ENCODE results near the gene SLC6A1. TPM values are rescaled to one million over a fixed set of nuclear protein-coding genes. Genes with fewer than 3 reads are reported as not detected.

The SLC6A1 gene
- 3.1 TPM for total RNA-seq

- DNase-seq, result peak; percentile 61
Observed at GRCh38 chr3:10992017-10992942, at the start of gene SLC6A1. Gene SLC6A1, plus strand, starts transcription at chr3:10992748. Its CDS starts 24,464 bp downstream, at chr3:11017212.

DNA sequence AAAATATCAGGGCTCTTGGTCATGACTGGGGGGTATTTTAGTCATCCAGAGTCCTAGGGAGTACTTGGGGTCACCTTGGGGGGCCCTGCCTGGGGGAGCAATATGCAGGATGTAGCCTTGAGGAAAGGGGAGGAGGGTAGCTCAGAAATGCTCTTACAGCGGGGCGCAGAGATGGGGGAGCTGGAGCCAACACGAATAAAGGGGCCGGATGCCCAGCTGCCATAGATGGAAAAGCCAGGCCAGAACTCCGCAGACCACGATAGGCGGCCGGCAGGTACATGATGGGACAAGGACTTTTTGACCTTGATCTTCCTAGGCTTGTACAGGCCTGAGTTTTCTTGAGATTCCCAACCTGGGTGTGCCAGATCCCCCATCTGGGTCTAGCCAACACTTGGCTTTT is 47.7 kb upstream of the SLC6A1 start:
- no peak for DNase-seq

GRCh38 chr3:10945683-10946287 is 46.8 kb upstream of the SLC6A1 start:
- peak; percentile 77 for DNase-seq

DNA sequence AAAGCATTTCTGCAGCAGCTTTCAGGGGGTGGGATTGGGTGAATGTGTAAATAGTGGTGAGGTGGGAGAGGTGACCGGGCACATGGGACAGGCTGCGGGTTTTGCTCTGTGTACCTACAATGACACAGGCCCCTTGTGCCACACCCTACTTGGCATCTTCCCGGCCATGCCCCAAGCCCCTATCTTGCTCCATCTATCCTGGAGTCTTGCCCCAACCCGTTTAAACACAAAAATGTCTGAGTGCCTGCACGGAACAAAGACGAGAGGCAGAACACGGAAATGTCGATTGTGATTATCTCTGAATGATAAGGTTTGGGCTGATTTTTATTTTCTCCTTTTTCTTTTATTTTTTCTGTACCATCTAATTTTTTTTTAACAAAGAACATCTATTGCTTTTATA is 46.0 kb upstream of the SLC6A1 start:
- DNase-seq, result no peak

DNA sequence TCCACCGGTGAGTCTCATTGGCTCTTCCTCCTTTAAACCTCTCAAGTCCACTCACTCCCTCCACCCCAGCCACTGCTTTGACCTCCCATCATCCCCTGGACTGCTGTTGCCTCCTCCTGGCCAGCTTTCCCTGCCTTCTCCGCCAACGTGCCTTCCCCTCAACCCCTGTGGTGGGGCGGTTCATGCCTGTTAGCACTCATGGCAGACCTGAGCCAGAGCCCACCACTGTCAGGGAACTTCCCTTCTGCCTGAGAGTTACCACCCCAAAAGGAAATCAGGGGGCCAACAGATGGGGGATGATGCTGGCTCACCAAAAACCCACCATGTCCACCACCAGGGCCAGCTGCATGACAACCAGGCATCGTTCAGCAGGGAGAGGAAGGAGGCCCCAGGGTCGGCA is 44.2 kb upstream of the SLC6A1 start:
- no peak for DNase-seq

GRCh38 chr3:10949197-10949596 is 43.4 kb upstream of the SLC6A1 start:
- no peak for DNase-seq

DNA sequence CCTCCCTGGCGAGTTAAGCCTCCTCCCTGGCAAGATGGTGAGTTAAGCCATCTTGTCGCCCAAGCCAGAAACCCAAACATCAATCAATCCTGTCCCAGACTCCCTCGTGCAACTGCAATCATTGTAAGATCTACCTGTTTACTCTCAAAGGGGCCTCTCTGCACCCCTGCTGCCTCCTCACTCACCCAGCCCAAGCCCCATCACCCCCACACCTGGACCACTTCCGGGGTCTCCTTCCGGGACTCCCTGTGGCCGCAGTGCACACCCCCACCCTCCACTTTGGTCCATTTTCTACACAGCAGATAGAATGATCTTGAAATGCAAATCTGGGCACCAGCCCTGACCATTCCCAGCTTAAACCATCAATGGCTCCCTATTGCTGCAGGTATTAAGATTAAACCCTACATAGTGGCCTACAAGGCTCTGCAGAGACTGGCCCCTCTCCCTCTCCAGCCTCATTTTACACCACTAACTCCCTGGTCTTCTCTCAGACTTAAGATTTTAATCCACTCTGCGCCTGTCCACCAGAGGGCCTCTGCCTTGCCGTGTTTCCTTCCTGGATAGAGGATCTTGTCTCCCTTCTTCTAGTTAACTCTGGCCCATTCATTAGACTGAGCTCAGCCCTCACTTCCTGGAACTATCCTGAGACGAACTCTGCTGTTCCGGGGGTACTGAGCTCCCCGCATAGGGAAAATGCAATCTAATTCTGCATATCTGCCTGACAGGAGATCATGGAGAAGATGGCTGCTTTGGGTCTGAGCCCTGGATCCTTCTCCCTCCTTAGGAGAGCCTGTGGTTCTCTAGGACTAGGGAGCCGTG is 41.9 kb upstream of the SLC6A1 start:
- DNase-seq, result peak; percentile 71

GRCh38 chr3:10951295-10951926 is 41.1 kb upstream of the SLC6A1 start:
- no peak for DNase-seq

DNA sequence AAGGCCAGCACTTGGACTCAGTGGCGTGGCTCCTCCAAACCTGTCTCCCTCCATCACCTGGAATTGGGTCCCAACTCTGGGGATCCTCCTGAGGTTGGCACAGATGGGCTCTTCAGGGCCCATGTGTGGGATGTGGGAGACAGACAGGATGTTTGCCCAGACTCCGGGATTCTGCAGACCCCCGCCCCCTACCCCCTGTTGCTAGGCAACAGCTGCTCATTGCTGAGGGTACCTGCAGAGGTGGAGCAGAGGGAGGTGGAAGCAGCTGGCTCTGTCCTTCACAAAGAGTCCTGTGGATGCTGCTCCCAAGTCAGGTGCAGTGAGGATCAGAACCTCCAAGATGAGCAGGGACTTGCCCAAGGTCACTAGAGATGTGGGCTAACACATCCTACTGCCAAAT is 40.0 kb upstream of the SLC6A1 start:
- DNase-seq, result no peak

DNA sequence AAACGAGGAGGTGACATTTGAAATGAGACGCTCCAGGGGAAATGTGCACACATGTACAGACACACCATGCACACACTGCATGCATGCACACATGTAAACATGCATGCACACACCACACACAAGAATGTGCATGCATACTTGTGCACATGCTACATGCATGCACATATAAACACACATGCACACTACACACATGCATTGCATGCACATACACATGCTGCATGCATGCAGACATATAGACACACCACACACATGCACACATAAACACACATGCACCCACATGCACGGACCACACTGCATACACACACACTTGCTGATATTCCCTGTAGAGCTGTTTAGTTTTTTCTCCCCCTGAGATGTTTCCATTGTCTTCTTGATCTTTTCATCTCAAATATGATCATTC is 37.8 kb upstream of the SLC6A1 start:
- DNase-seq, result no peak

DNA sequence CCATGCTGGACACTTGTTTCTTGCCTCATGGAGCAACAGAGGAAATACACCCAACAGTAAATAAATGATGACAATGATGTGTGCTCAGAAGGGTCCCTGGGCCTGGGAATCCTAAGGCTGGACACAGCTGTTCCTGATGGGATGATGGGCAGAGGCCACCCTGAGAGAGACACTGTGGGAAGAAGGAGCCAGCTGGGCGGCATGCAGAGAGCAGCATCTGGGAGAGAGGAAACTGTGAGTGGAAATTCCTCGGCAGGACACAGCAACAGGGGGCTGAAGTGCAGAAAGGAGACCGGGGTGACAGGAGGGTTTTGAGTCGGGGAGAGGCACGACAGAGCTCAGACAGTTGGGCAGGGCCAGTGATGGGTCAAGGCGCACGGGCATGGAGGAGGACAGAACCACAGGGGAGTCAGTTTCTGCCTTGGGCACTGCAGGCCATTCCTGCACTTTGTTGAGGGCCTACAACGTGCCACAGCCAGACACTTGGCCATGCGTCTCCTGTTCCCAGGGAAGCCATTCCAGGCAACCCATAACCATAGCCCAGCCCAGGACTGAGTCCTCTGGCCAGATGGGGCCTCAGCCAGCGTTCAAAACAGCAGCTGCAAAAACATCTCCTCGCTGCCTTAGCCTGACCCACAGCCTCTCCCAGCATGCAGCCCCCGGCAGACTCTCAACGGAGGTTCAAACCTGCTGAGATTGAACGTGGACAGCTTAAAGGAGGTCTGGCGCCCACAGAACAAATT is 36.7 kb upstream of the SLC6A1 start:
- DNase-seq, result peak; percentile 87

GRCh38 chr3:10956531-10956930 is 36.0 kb upstream of the SLC6A1 start:
- no peak for DNase-seq

- peak; percentile 76 for DNase-seq
Observed at GRCh38 chr3:10956986-10957385, 35.6 kb upstream of the SLC6A1 start.

- DNase-seq, result peak; percentile 91
Observed at GRCh38 chr3:10957976-10958749, 34.4 kb upstream of the SLC6A1 start.

DNA sequence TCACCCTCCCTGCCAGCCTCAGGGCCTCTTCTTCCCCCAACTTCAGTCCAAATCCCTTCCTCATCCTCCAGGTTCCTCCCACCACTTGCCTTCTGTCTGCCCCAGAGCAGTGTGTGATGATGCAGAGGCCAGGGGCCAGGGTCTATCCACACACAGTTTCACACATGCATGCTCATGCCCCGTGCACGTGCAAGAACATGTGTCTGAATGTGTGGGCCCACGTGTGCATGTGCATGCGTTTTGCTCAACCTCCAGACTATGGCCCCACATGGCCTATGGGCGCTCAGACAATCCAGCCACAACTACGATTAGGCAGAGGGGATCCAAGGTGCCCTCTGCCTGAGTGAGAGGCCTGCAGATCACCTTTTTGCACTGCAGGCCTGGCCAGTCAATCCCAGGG is 32.3 kb upstream of the SLC6A1 start:
- no peak for DNase-seq

DNA sequence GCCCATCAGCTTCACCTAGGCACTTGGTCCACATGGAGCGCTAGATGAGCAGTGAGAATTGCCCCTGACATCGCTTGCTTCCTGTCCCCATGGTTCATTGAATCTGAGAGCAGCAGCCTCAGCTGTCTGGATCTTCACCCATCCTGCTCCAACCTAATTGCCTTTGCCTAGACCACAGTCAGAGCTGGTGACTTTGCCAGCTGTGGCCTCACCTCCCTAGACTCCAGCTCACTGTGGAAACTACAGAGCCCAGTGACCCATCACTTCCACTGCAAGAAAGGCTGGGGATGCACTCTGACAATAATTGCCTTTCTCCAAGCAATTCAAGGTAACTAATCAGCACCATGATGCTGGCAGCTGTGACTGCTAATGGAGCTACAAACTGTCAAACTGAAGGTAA is 30.6 kb upstream of the SLC6A1 start:
- no peak for DNase-seq

DNA sequence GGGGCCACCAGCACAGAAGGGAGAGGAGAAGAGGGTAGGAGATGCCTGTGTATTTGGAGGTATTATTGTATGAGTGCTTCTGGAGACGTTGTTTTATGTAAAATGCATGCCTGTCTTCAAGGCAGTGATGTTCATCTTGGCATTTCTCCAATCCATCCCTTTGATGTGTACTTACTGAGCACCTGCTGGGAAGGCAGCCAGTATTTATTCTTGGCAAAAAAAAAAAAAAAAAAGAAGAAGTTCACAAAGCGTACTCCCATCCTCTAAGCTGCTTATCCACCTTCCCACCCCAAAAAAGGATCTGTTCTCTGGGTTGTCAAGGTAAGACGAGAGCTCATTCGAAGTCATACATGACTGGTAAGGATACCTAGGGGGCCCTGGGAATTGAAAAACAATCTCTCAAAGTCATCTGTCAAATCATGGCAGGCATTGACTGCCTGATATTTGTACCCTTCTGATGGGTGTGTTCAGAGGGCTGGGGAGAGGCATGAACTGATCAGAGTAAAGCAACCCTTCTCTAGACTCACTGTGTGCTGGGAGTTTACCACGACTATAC is 30.0 kb upstream of the SLC6A1 start:
- DNase-seq, result peak; percentile 71

- DNase-seq, result peak; percentile 74
Observed at GRCh38 chr3:10964537-10965167, 27.9 kb upstream of the SLC6A1 start.

DNA sequence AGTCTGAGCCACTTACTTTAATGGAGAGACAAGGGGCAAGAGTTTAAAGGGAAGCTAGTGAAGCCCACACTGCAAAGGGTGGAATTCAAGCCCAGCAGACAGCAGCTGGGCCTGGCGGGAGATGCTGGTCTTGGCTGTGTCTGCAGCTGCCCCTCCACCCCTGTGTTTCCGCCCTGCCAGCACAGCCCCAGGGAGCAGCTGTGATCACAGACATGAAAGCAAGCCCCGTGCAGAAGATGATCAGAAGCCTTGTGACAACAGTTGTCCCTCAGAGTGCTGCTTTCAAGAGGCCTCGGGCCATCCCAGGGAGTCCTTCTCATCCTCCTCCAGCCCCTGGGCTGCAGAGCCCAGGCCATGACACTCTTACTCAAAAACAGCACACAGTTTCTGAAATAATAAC is 24.1 kb upstream of the SLC6A1 start:
- DNase-seq, result peak; percentile 89
